ENCODE data around the gene GNB2. TPM values are rescaled to one million over a fixed set of nuclear protein-coding genes. Genes with fewer than 3 reads are reported as not detected.
A peak's percentile ranks its signal among the peaks of the same experiment; 100 is the strongest.

The GNB2 gene
- total RNA-seq, 1 experiment from 2014 or later, result 299 TPM

GRCh38 chr7:100691676-100692577 is 18.4 kb downstream of the GNB2 start:
- no peaks in the 10 kb centered on the region for H3K9me3 ChIP-seq (ENCODE audit: insufficient read depth, low read depth)
- H3K79me2 ChIP-seq (ENCODE audit: low read depth), result peaks cover 54% of the 10 kb centered on the region
- CTCF ChIA-PET, result interaction anchor here (0.5 to 1.0 kb wide), 9 partner anchors 39 to 389 kb away, joined by 3 to 17 read pairs (median 4); partner anchors contain the start of gene MOSPD3
- POLR2A ChIA-PET (ENCODE audit: unreplicated experiment), result interaction anchor here (0.7 kb wide), 1 partner anchor 108 kb away, joined by 3 read pairs; no protein-coding TSS in a partner anchor
- DNase-seq, result peak in 1 of 2 experiments; percentile 72
- TF ChIP-seq EZH2 (IDR thresholded peaks at IDR 0.05; ENCODE audit: low read depth) (no peak), CTCF (conservative IDR thresholded peaks at IDR 0.05) (peak; percentile 95)
- peaks cover 12% of the 10 kb centered on the region; the same call in 1 of the 2 replicates for H3F3A ChIP-seq (ENCODE audit: insufficient read depth, low read depth)
- peak overlapping the region; percentile 97; the same call in 1 of the 2 replicates for H3K4me3 ChIP-seq
- H3K9me2 ChIP-seq (ENCODE audit: insufficient read depth), result no peaks in the 10 kb centered on the region
- no peaks in the 10 kb centered on the region for H3K36me3 ChIP-seq (ENCODE audit: low read depth)
- H3K4me2 ChIP-seq, result peak overlapping the region; percentile 95
- peaks cover 13% of the 10 kb centered on the region for H3K4me1 ChIP-seq (replicated peaks; ENCODE audit: insufficient read depth)
- intact Hi-C loops (cut with micrococcal nuclease; ENCODE audit: unreplicated experiment), result loop anchor here (1.0 to 5.0 kb wide), 4 partner anchors 110 to 225 kb away; partner anchors contain the start of gene EPHB4
- H3K27ac ChIP-seq, result no peak overlapping the region
- no peak overlapping the region for H2AFZ ChIP-seq
- peaks cover 46% of the 10 kb centered on the region for H4K20me1 ChIP-seq (ENCODE audit: insufficient read depth)
- H3K27me3 ChIP-seq (ENCODE audit: insufficient read depth, low read depth), result no peaks in the 10 kb centered on the region
- BruUV-seq (replicated peaks), result no TSS peak

- Histone ChIP-seq H2AFZ (no peak overlapping the region), H3K79me2 (ENCODE audit: low read depth) (peaks cover 54% of the 10 kb centered on the region), H3K9me2 (ENCODE audit: insufficient read depth) (no peaks in the 10 kb centered on the region), H3K36me3 (ENCODE audit: low read depth) (no peaks in the 10 kb centered on the region), H3K27me3 (ENCODE audit: insufficient read depth, low read depth) (no peaks in the 10 kb centered on the region), H3K4me2 (peak overlapping the region; percentile 95), H3K4me1 (replicated peaks; ENCODE audit: insufficient read depth) (peaks cover 13% of the 10 kb centered on the region), H3K9me3 (ENCODE audit: insufficient read depth, low read depth) (no peaks in the 10 kb centered on the region), H3K4me3 (peak overlapping the region; percentile 97), H3K27ac (no peak overlapping the region), H3F3A (ENCODE audit: insufficient read depth, low read depth) (peaks cover 12% of the 10 kb centered on the region; the same call in 1 of the 2 replicates), H4K20me1 (ENCODE audit: insufficient read depth) (peaks cover 46% of the 10 kb centered on the region)
- intact Hi-C loops (cut with micrococcal nuclease; ENCODE audit: unreplicated experiment), result loop anchor here (5.0 kb wide), 3 partner anchors 110 to 225 kb away; partner anchors contain the start of gene EPHB4
- no peak for TF ChIP-seq CTCF (conservative IDR thresholded peaks at IDR 0.05)
- TF ChIP-seq EZH2 (IDR thresholded peaks at IDR 0.05; ENCODE audit: low read depth), result no peak
- POLR2A ChIA-PET (ENCODE audit: unreplicated experiment), result interaction anchor here (0.5 to 0.6 kb wide), 2 partner anchors 11 to 80 kb away, joined by 3 read pairs; partner anchors contain the start of gene MOSPD3
- no peak for DNase-seq
- CTCF ChIA-PET, result interaction anchor here (0.5 to 1.0 kb wide), 3 partner anchors 58 to 246 kb away, joined by 6 to 17 read pairs (median 9); no protein-coding TSS in a partner anchor
- BruUV-seq (replicated peaks), result TSS peak; percentile 53
Measured at GRCh38 chr7:100692578-100692961, 19.0 kb downstream of the GNB2 start.

- no peak for TF ChIP-seq EZH2 (IDR thresholded peaks at IDR 0.05; ENCODE audit: low read depth)
- TF ChIP-seq CTCF (conservative IDR thresholded peaks at IDR 0.05), result no peak
- Histone ChIP-seq H3K4me3 (peak overlapping the region; percentile 97), H3K9me2 (ENCODE audit: insufficient read depth) (no peaks in the 10 kb centered on the region), H3K9me3 (ENCODE audit: insufficient read depth, low read depth) (no peaks in the 10 kb centered on the region), H3K36me3 (ENCODE audit: low read depth) (no peaks in the 10 kb centered on the region), H3K4me1 (replicated peaks; ENCODE audit: insufficient read depth) (peaks cover 13% of the 10 kb centered on the region), H3K4me2 (peak overlapping the region; percentile 95), H3K27me3 (ENCODE audit: insufficient read depth, low read depth) (no peaks in the 10 kb centered on the region), H4K20me1 (ENCODE audit: insufficient read depth) (peaks cover 44% of the 10 kb centered on the region), H3K27ac (no peak overlapping the region), H3K79me2 (ENCODE audit: low read depth) (peaks cover 50% of the 10 kb centered on the region), H2AFZ (no peak overlapping the region), H3F3A (ENCODE audit: insufficient read depth, low read depth) (peaks cover 12% of the 10 kb centered on the region; the same call in 1 of the 2 replicates)
- BruUV-seq (replicated peaks), result no TSS peak
- intact Hi-C loops (cut with micrococcal nuclease; ENCODE audit: unreplicated experiment), result loop anchor here (5.0 kb wide), 3 partner anchors 111 to 226 kb away; partner anchors contain the start of gene EPHB4
- DNase-seq, result no peak
- ChIA-PET POLR2A (ENCODE audit: unreplicated experiment) (interaction anchor here (0.6 kb wide), 2 partner anchors 61 to 108 kb away, joined by 3 to 14 read pairs; no protein-coding TSS in a partner anchor), CTCF (interaction anchor here (0.5 kb wide), 1 partner anchor 123 kb away, joined by 8 read pairs; no protein-coding TSS in a partner anchor)
Measured at GRCh38 chr7:100693312-100694097, 20.0 kb downstream of the GNB2 start.

Data from PC-9 (cell line).